ENCODE data around the gene SPEG.

DNA sequence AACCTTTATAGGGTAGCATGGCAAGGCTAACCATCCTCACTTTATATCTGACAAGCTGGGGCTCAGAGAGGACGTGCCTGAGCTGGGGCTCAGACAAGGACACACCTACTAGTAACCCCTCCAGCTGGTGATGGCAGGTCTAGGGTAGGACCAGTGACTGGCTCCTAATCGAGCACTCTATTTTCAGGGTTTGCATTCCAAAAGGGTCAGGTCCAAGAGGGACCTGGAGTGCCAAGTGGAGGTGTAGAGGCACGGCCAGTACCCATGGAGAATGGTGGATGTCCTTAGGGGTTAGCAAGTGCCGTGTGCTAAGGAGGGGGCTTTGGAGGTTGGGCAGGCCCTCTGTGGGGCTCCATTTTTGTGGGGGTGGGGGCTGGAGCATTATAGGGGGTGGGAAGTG is 17.7 kb upstream of the SPEG start:
- TF ChIP-seq, protein P1, sequence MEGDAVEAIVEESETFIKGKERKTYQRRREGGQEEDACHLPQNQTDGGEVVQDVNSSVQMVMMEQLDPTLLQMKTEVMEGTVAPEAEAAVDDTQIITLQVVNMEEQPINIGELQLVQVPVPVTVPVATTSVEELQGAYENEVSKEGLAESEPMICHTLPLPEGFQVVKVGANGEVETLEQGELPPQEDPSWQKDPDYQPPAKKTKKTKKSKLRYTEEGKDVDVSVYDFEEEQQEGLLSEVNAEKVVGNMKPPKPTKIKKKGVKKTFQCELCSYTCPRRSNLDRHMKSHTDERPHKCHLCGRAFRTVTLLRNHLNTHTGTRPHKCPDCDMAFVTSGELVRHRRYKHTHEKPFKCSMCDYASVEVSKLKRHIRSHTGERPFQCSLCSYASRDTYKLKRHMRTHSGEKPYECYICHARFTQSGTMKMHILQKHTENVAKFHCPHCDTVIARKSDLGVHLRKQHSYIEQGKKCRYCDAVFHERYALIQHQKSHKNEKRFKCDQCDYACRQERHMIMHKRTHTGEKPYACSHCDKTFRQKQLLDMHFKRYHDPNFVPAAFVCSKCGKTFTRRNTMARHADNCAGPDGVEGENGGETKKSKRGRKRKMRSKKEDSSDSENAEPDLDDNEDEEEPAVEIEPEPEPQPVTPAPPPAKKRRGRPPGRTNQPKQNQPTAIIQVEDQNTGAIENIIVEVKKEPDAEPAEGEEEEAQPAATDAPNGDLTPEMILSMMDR (conservative IDR thresholded peaks at IDR 0.05; ENCODE audit: low read depth, low read length), result no peak
- no peak for TF ChIP-seq EZH2 (IDR thresholded peaks at IDR 0.05; ENCODE audit: low read length, unreplicated experiment)

Measured in PC-3 (cell line).